GM10266 (cell line): Measurements from ENCODE around the gene B3GALNT2.
"Not testable (repeated sequence)": the region's sequence is repeated elsewhere in the genome, so short reads cannot be mapped to it uniquely, and the experiment has no call there.

ENCODE experiments used
- DNase-seq: peaks from one replicate; pipeline ENCODE4 v3.0.0; 2012; ENCODE audit errors: extremely low spot score
- CTCF ChIP-seq: IDR thresholded peaks from 2 replicates; pipeline ENCODE4 v1.5.1; 2012; ENCODE audit warnings: mild to moderate bottlenecking, low read depth; ENCODE audit not compliant: control insufficient read depth, insufficient read depth; ENCODE audit errors: missing control alignments

B3GALNT2 gene

GRCh38 chr1:235504122-235504493, at the start of gene B3GALNT2:
B3GALNT2 (minus strand) TSS chr1:235504452; CDS start chr1:235504252, 200 bp downstream.
- no peak for TF ChIP-seq CTCF
- no peak for DNase-seq

GRCh38 chr1:235553112-235553551, 48.9 kb upstream of the B3GALNT2 start:
- no peak for DNase-seq
- TF ChIP-seq CTCF: no peak

- no peak for DNase-seq
- no peak for TF ChIP-seq CTCF
These were observed 48.0 kb upstream of the B3GALNT2 start for GRCh38 chr1:235552146-235552716.

- no peak for TF ChIP-seq CTCF
- DNase-seq: no peak
These were observed 45.3 kb upstream of the B3GALNT2 start for GRCh38 chr1:235549351-235550139.

- not testable (repeated sequence) for DNase-seq
These were observed 42.3 kb upstream of the B3GALNT2 start for GRCh38 chr1:235546369-235547155.

- TF ChIP-seq CTCF: no peak
- DNase-seq: no peak
These were observed 41.2 kb upstream of the B3GALNT2 start for GRCh38 chr1:235545292-235545930.

GRCh38 chr1:235542845-235543244, 38.6 kb upstream of the B3GALNT2 start:
- not testable (repeated sequence) for DNase-seq

- no peak for DNase-seq
These were observed 29.4 kb upstream of the B3GALNT2 start for GRCh38 chr1:235533476-235534168.

More at GRCh38 chr1:235533476-235534168, 29.4 kb upstream of the B3GALNT2 start:
- TF ChIP-seq CTCF: no peak
